Trophoblast cell (in vitro differentiated cells and primary cell): Measurements from ENCODE around the gene KIF5A.
"Not testable (repeated sequence)": the region's sequence is repeated elsewhere in the genome, so short reads cannot be mapped to it uniquely, and the experiment has no call there.

Experiments used
- DNase-seq, 2 donors: peaks; one replicate each; pipeline ENCODE4 v3.0.0-alpha.2; 2016
- H2AFZ ChIP-seq: 2 replicates; pipeline ENCODE4 v1.6.1; 2013; ENCODE audit warnings: low read length, moderate library complexity, mild to moderate bottlenecking; ENCODE audit not compliant: insufficient read depth, poor library complexity
- H2AK5ac ChIP-seq: 2 replicates; pipeline ENCODE4 v1.6.1; 2013; ENCODE audit warnings: mild to moderate bottlenecking, low read length
- H2BK120ac ChIP-seq: 2 replicates; pipeline ENCODE4 v1.6.1; 2013; ENCODE audit warnings: low read length, mild to moderate bottlenecking, moderate library complexity; ENCODE audit not compliant: insufficient read depth, poor library complexity
- H2BK12ac ChIP-seq: 2 replicates; pipeline ENCODE4 v1.6.1; 2013; ENCODE audit warnings: mild to moderate bottlenecking, low read length, moderate library complexity
- H2BK5ac ChIP-seq: 2 replicates; pipeline ENCODE4 v1.6.1; 2013; ENCODE audit warnings: low read length, low read depth, moderate library complexity, mild to moderate bottlenecking; ENCODE audit not compliant: poor library complexity
- H3K14ac ChIP-seq: 2 replicates; pipeline ENCODE4 v1.6.1; 2013; ENCODE audit warnings: mild to moderate bottlenecking, low read length
- H3K18ac ChIP-seq: 2 replicates; pipeline ENCODE4 v1.6.1; 2013; ENCODE audit warnings: mild to moderate bottlenecking, low read length
- H3K23ac ChIP-seq: 2 replicates; pipeline ENCODE4 v1.6.1; 2013; ENCODE audit warnings: low read length
- H3K27ac ChIP-seq: 2 replicates; pipeline ENCODE4 v1.5.1; 2013; ENCODE audit warnings: low read depth, mild to moderate bottlenecking, inconsistent platforms, low read length, moderate library complexity
- H3K27me3 ChIP-seq: 2 replicates; pipeline ENCODE4 v1.6.1; 2013; ENCODE audit warnings: inconsistent platforms, mild to moderate bottlenecking, low read length, moderate library complexity; ENCODE audit not compliant: insufficient read depth
- H3K36me3 ChIP-seq, 2 experiments: 1 replicate in 1 of 2; 2 replicates in 1 of 2; pipeline ENCODE4 v1.6.1; 2013; ENCODE audit warnings: low read length in 2 of 2, mild to moderate bottlenecking in 2 of 2, moderate library complexity in 1 of 2; ENCODE audit not compliant: insufficient read depth in 2 of 2, control insufficient read depth in 1 of 2
- H3K4ac ChIP-seq: 2 replicates; pipeline ENCODE4 v1.6.1; 2013; ENCODE audit warnings: low read depth, mild to moderate bottlenecking, low read length, moderate library complexity
- H3K4me1 ChIP-seq, 2 experiments: 1 replicate in 1 of 2; 2 replicates in 1 of 2; pipeline ENCODE4 v1.6.1; 2013; ENCODE audit warnings: low read length in 2 of 2, mild to moderate bottlenecking in 2 of 2, moderate library complexity in 1 of 2; ENCODE audit not compliant: insufficient read depth in 2 of 2, control insufficient read depth in 1 of 2
- H3K4me2 ChIP-seq: 2 replicates; pipeline ENCODE4 v1.6.1; 2013; ENCODE audit warnings: inconsistent platforms, mild to moderate bottlenecking, low read length, moderate library complexity
- H3K4me3 ChIP-seq: 2 replicates; pipeline ENCODE4 v1.5.1; 2013; ENCODE audit warnings: mild to moderate bottlenecking, low read depth, low read length, inconsistent platforms
- H3K79me1 ChIP-seq: one replicate; pipeline ENCODE4 v1.6.1; 2013; ENCODE audit warnings: low read length
- H3K79me2 ChIP-seq: 2 replicates; pipeline ENCODE4 v1.6.1; 2013; ENCODE audit warnings: low read length, mild to moderate bottlenecking; ENCODE audit not compliant: control insufficient read depth, insufficient read depth, poor library complexity
- H3K9ac ChIP-seq: 2 replicates; pipeline ENCODE4 v1.6.1; 2013; ENCODE audit warnings: mild to moderate bottlenecking, low read length
- H3K9me3 ChIP-seq: 2 replicates; pipeline ENCODE4 v1.6.1; 2013; ENCODE audit warnings: low read depth, mild to moderate bottlenecking, control low read depth, inconsistent platforms, low read length; ENCODE audit not compliant: insufficient read depth
- H4K12ac ChIP-seq: 2 replicates; pipeline ENCODE4 v1.6.1; 2013; ENCODE audit warnings: low read depth, mild to moderate bottlenecking, low read length, moderate library complexity
- H4K8ac ChIP-seq: 2 replicates; pipeline ENCODE4 v1.6.1; 2013; ENCODE audit warnings: low read depth, mild to moderate bottlenecking, low read length, moderate library complexity
- H4K91ac ChIP-seq: one replicate; pipeline ENCODE4 v1.6.1; 2013; ENCODE audit warnings: low read depth, mild to moderate bottlenecking, low read length, moderate library complexity
- WGBS: extraction: QIAGEN DNeasy Blood & Tissue Kit; methylation state at CpG from one replicate; pipeline ENCODE4 v1.1.7; 2013; ENCODE audit warnings: missing lambda C conversion rate; ENCODE audit not compliant: insufficient read length, insufficient coverage; ENCODE audit errors: extremely low coverage; 5-methylcytosine and 5-hydroxymethylcytosine counted together

Gene KIF5A

GRCh38 chr12:57517718-57518117, 32.1 kb upstream of the KIF5A start:
- not testable (repeated sequence) for H2BK120ac ChIP-seq, H2BK12ac ChIP-seq, H3K27ac ChIP-seq, H3K4ac ChIP-seq, H3K23ac ChIP-seq, H4K8ac ChIP-seq, H4K91ac ChIP-seq, H3K27me3 ChIP-seq, H3K18ac ChIP-seq, H3K9me3 ChIP-seq, H2BK5ac ChIP-seq, H3K14ac ChIP-seq, H3K9ac ChIP-seq, H2AK5ac ChIP-seq, DNase-seq, H3K4me3 ChIP-seq, H4K12ac ChIP-seq, H3K4me2 ChIP-seq, H2AFZ ChIP-seq
- H3K79me1 ChIP-seq, result peaks cover 27% of the 10 kb centered on the region
- H3K79me2 ChIP-seq, result peaks cover 12% of the 10 kb centered on the region
- H3K4me1 ChIP-seq, result peaks cover 12 to 20% of the 10 kb centered on the region in 2 experiments
- peaks cover 30 to 42% of the 10 kb centered on the region in 2 experiments for H3K36me3 ChIP-seq
- no CpG with 5 or more reads among the region's 10 CpGs for WGBS

DNA sequence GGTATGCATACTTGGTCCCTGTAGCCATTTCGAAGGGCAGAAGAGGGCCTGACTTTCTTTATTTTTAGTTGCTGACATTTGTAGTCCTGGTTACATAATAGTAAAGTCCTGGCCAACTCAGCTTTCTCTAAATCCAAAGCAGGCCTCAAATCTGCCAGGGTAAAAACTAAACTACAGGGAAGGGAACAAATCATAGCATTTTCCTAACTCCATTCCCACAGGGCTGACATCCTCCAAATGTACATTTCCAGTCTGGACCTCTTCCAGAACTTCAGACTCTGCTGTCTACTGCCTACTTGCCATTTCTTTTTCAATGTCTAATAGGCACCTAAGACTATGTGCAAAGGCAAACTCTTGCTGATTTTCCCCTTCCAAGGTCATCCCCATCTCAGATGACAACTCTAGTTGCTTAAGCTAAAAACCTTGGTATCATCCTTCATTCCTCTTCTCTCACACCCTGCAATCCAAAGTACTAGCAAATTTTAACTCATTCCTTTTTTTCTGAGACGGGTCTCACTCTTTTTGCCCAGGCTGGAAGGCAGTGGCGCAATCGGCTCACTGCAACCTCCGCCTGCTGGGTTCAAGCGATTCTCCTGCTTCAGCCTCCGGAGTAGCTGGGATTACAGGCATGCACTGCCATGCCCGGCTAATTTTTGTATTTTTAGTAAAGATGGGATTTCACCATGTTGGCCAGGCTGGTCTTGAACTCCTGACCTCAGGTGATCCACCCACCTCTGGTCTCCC, 31.5 kb upstream of the KIF5A start:
- Histone ChIP-seq H3K79me2 (peaks cover 16% of the 10 kb centered on the region), H3K23ac (no peak overlapping the region), H3K4me2 (peak overlapping the region; percentile 13), H2BK5ac (no peak overlapping the region), H4K8ac (no peak overlapping the region), H4K91ac (no peak overlapping the region), H2AK5ac (no peak overlapping the region), H3K18ac (no peak overlapping the region), H3K4me3 (no peak overlapping the region), H3K27ac (no peak overlapping the region), H3K4ac (peak overlapping the region; percentile 52), H3K9ac (no peak overlapping the region), H3K36me3 (peaks cover 25 to 38% of the 10 kb centered on the region in 2 experiments), H3K14ac (no peak overlapping the region), H3K9me3 (peaks cover 2% of the 10 kb centered on the region), H2BK12ac (no peak overlapping the region), H2BK120ac (no peak overlapping the region), H3K27me3 (no peaks in the 10 kb centered on the region), H4K12ac (no peak overlapping the region), H3K4me1 (peaks cover 12 to 20% of the 10 kb centered on the region in 2 experiments), H3K79me1 (peaks cover 32% of the 10 kb centered on the region), H2AFZ (no peak overlapping the region)
- no peak for DNase-seq
- WGBS, result no CpG with 5 or more reads among the region's 8 CpGs

DNA sequence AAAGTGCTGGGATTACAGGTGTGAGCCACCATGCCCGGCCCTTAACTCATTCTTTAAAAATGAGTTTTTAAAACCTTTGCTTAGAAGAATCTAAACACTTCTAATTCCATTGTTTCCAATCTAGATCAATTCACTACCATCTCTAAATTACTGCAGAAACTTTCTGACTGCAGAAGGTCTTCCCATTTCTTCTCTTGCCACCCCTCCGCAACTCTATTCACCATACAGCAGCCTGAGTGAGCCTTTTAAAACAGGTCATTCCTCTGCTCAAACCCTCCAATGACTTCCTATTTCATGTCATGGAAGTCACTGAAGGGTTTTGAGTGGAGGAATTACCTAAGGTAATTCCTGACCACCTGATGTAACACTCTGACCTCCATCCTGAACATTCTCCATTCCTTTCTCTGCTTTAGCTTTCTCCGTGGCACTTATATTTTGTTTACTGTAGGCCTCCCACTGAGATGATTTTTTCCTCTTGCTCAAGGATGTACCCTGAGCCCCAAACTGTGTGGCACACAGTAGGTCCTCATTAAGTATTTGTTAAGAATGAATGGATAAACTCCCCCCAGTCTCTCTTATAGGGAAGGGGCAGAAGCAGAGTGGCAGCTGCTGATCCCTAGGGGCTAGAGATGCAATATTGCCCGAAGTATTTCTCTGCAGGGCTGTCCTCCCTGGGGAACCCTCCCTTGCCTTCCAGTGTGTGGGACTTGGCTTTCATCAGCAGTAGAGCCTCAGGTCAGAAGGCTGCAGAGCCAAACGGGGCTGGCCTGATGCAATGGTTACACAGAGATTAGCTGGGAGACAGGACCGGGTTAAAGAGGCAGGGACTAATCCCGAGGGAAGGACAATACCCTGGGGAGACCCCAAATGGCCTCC, 30.7 kb upstream of the KIF5A start:
- Histone ChIP-seq H3K23ac (no peak overlapping the region), H3K79me1 (peaks cover 33% of the 10 kb centered on the region), H4K12ac (no peak overlapping the region), H3K9ac (peak overlapping the region; percentile 92), H3K4me3 (peak overlapping the region; percentile 84), H3K4me1 (peaks cover 19 to 27% of the 10 kb centered on the region in 2 experiments), H3K14ac (peak overlapping the region; percentile 72), H2AK5ac (no peak overlapping the region), H3K18ac (peak overlapping the region; percentile 81), H3K4ac (peak overlapping the region; percentile 76), H2BK120ac (peak overlapping the region; percentile 75), H3K9me3 (peaks cover 2% of the 10 kb centered on the region), H3K36me3 (peaks cover 25 to 40% of the 10 kb centered on the region in 2 experiments), H4K91ac (peak overlapping the region; percentile 67), H3K27ac (peak overlapping the region; percentile 89), H2AFZ (no peak overlapping the region), H2BK5ac (peak overlapping the region; percentile 64), H2BK12ac (no peak overlapping the region), H3K79me2 (peaks cover 23% of the 10 kb centered on the region), H3K27me3 (no peaks in the 10 kb centered on the region), H3K4me2 (peak overlapping the region; percentile 86), H4K8ac (no peak overlapping the region)
- DNase-seq, result peak; percentile 33 to 42
- WGBS, result no CpG with 5 or more reads among the region's 7 CpGs

- Histone ChIP-seq H2AK5ac (peak overlapping the region; percentile 60), H2BK120ac (peak overlapping the region; percentile 75), H3K4me3 (peak overlapping the region; percentile 84), H2AFZ (peak overlapping the region; percentile 52), H4K8ac (peak overlapping the region; percentile 40), H3K14ac (peak overlapping the region; percentile 72), H3K27ac (peak overlapping the region; percentile 89), H3K79me2 (peaks cover 23% of the 10 kb centered on the region), H3K4me1 (peaks cover 22 to 31% of the 10 kb centered on the region in 2 experiments), H3K4me2 (peak overlapping the region; percentile 86), H2BK12ac (no peak overlapping the region), H3K9ac (peak overlapping the region; percentile 92), H3K4ac (peak overlapping the region; percentile 76), H4K91ac (peak overlapping the region; percentile 67), H3K9me3 (peaks cover 2% of the 10 kb centered on the region), H3K36me3 (peaks cover 24 to 39% of the 10 kb centered on the region in 2 experiments), H3K27me3 (no peaks in the 10 kb centered on the region), H3K23ac (no peak overlapping the region), H3K18ac (peak overlapping the region; percentile 81), H2BK5ac (peak overlapping the region; percentile 64), H4K12ac (peak overlapping the region; percentile 66), H3K79me1 (peaks cover 33% of the 10 kb centered on the region)
- WGBS, result no CpG with 5 or more reads among the region's 8 CpGs
- no peak for DNase-seq
Measured at GRCh38 chr12:57519796-57520052, 30.1 kb upstream of the KIF5A start.
